SH-SY5Y (cell line): ENCODE measurements around the gene SPANXD.
"Not testable (repeated sequence)": the region's sequence is repeated elsewhere in the genome, so short reads cannot be mapped to it uniquely, and the experiment has no call there.

Source experiments
- GATA2 ChIP-seq: IDR thresholded peaks from 2 replicates; pipeline ENCODE4 v1.6.1; 2011; ENCODE audit warnings: mild to moderate bottlenecking, low read depth, low read length
- GATA3 ChIP-seq: IDR thresholded peaks from 2 replicates; pipeline ENCODE4 v1.6.1; 2011; ENCODE audit warnings: low read depth, mild to moderate bottlenecking, low read length, moderate library complexity

Gene SPANXD

GRCh38 chrX:141698639-141699038, at the start of gene SPANXD:
Gene SPANXD, minus strand, starts transcription at chrX:141698739. Its CDS starts 334 bp downstream, at chrX:141698405.
- not testable (repeated sequence) for TF ChIP-seq GATA3, GATA2

- TF ChIP-seq GATA3 (no peak), GATA2 (no peak)
Observed at GRCh38 chrX:141742666-141743065, 44.1 kb upstream of the SPANXD start.

- TF ChIP-seq GATA3 (no peak), GATA2 (no peak)
Observed at GRCh38 chrX:141736656-141737055, 38.1 kb upstream of the SPANXD start.

GRCh38 chrX:141733371-141733770, 34.8 kb upstream of the SPANXD start:
- TF ChIP-seq GATA2 (no peak), GATA3 (no peak)

- TF ChIP-seq GATA3: no peak
- TF ChIP-seq GATA2: no peak
Observed at GRCh38 chrX:141732031-141732430, 33.5 kb upstream of the SPANXD start.

- no peak for TF ChIP-seq GATA2
Observed at GRCh38 chrX:141724186-141724585, 25.6 kb upstream of the SPANXD start.

GRCh38 chrX:141714680-141715079, 16.1 kb upstream of the SPANXD start:
- TF ChIP-seq GATA3 (no peak), GATA2 (no peak)

- TF ChIP-seq GATA2 (no peak), GATA3 (no peak)
Observed at GRCh38 chrX:141701072-141701471, 2.5 kb upstream of the SPANXD start.

- no peak for TF ChIP-seq GATA3
- no peak for TF ChIP-seq GATA2
Observed at GRCh38 chrX:141673946-141674345, 24.6 kb downstream of the SPANXD start.

GRCh38 chrX:141669689-141670088, 28.9 kb downstream of the SPANXD start:
- TF ChIP-seq GATA2 (no peak), GATA3 (no peak)

GRCh38 chrX:141668371-141668770, 30.2 kb downstream of the SPANXD start:
- TF ChIP-seq GATA3 (no peak), GATA2 (no peak)

- TF ChIP-seq GATA3: no peak
- TF ChIP-seq GATA2: no peak
Observed at GRCh38 chrX:141662781-141663180, 35.8 kb downstream of the SPANXD start.

GRCh38 chrX:141652286-141652685, 46.3 kb downstream of the SPANXD start:
- no peak for TF ChIP-seq GATA3
- TF ChIP-seq GATA2: no peak
